HTR-8/SVneo (cell line): ENCODE measurements around the gene CTDSPL2.
"Not testable (repeated sequence)": the region's sequence is repeated elsewhere in the genome, so short reads cannot be mapped to it uniquely, and the experiment has no call there.

ENCODE experiments used
- DNase-seq: peaks from one replicate; pipeline ENCODE4 v3.0.0; 2011; ENCODE audit warnings: low spot score, mixed read lengths; ENCODE audit not compliant: insufficient read length
- FAIRE-seq: peaks from 2 replicates; lab custom pipeline; 2011; peaks lifted over from hg19 to GRCh38; lab: Jason Lieb, UNC

The CTDSPL2 gene

DNA sequence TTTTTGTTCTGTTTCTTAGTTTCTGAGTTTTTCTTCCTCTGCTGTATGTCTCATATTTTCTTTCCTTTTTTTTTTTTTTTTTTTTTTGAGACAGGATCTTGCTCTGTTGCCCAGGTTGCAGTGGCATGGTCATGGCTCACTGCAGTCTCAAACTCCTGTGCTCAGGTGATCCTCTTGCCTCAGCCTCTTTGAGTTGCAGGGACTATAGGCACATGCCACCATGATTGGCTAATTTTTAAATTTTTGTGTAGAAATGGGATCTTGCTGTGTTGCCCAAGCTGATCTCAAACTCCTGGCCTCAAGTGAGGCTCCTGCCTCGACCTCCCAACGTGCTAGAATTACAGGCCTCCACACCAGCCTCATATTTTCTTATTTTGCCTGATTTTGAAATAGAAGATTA lies 51.9 kb downstream of the CTDSPL2 start:
- FAIRE-seq, result no peak

DNA sequence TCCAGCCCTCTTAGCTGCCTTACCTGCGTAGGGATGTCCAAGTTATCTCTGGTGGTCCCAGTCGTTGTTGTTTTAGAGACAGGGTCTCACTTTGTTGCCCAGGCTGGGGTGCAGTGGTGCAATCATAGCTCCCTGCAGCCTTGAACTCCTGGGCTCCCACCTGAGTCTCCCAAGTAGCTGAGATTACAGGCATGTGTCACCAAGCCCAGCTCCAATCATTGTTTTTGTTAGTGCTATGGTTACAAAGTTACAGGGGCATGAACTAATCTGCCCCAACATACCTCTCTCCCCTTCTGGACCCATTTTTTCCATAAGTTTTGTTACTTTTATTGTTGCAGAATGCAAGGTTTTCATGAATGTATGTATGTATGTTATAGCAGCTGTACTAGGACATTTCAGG lies 54.7 kb downstream of the CTDSPL2 start:
- no peak for FAIRE-seq

More for the DNA sequence above, 51.9 kb downstream of the CTDSPL2 start:
- DNase-seq, result no peak

DNA sequence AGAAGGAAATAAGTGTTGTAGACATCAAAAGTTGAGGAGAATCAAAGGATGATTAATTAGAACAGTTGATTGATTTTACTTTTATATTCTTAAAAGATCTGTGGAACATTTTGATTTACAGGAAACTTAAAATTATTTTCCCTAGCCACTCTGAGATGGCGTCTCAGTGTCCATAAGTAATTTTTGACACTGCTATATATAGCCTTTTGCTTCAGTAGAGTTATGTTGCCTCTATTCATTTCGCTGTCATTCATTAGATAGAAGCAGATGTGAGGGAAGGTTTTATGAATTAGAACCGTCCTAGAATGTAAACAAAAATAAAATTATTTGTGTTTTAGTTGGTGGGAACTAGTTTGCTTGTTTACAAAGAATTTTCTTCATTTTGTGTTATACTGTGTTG lies 58.5 kb downstream of the CTDSPL2 start:
- FAIRE-seq, result no peak
- no peak for DNase-seq

More for the DNA sequence above, 54.7 kb downstream of the CTDSPL2 start:
- no peak for DNase-seq

DNA sequence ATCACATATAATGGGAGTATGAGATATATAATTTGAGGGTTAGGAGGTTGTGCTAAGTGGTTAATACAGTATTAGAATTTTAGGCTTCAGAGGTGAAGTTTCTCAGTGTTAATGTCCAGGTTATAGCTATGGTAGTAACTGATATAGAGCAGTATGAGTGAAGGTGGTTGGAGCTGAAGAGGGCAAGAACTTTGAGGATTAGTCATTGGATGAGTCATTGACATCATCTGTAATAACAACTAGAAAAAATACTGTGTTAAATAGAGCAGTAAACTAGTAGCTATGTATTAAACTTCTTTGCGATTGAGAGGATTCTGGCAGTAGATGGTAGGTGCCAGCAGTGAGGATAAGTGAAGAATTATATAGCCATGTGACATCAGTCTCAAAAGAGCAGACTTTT lies 62.0 kb downstream of the CTDSPL2 start:
- FAIRE-seq (no peak), DNase-seq (peak; percentile 52)

DNA sequence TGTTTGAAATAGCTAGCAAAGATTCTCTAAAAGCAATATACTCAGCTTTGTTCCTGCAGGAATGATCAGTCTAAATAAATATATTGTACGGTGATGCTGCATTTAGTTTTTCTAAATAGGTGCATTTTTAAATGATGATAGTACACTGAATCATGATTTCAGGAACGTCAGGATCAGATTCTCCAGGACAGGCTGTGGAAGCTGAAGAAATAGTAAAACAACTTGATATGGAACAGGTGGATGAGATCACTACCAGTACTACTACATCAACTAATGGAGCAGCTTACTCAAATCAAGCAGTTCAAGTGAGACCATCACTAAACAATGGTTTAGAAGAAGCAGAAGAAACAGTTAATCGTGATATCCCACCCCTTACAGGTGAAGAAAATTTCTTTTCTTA lies 63.2 kb downstream of the CTDSPL2 start:
- FAIRE-seq (no peak), DNase-seq (no peak)

DNA sequence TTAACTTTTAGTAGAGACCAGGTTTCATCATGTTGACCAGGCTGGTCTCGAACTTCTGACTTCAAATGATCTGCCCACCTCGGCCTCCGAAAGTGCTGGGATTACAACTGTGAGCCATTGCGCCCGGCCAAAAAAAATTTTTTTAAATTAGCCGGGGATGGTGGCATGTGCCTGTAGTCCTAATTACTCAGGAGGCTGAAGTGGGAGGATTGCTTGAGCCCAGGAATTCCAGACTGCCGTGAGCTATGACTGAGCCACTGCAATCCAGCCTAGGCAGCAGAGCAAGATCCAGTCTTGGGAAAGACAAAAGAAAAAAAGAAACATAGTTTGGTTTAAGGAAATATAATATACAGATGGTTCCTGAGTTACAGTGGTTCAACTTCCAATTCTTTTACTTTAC lies 64.6 kb downstream of the CTDSPL2 start:
- FAIRE-seq (no peak), DNase-seq (no peak)

DNA sequence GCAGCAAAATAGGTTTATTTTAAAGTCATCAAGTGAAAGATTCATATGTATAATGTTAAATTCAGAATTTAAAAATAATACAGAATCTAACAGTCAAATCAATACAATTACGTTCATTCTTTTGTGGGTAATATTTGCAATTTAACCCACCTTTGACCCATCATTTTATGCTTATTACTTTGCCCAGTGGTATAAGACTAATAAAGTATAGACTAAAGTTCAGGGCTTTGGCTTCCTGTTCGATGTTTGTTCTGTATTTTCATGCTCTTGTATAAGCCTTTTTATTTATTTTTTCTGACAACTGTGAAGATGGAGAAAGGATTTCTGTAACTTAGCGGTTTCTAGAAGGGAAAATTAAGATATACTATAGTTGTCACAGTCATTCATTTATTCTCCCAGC lies 65.2 kb downstream of the CTDSPL2 start:
- no peak for FAIRE-seq

DNA sequence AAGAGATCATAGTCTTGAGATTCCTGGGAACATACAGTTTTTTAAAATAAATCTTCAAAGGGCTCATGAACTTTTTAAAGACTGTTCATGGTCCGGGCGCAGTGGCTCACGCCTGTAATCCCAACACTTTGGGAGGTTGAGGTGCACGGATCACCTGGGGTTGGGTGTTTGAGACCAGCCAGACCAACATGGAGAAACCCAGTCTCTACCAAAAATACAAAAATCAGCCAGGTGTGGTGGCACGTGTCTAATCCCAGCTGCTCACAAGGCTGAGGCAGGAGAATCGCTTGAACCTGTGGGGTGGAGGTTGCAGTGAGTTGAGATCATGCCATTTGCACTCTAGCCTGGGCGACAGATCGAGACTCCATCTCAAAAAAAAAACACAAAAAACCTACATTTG lies 68.1 kb downstream of the CTDSPL2 start:
- FAIRE-seq, result no peak

More for the DNA sequence above, 65.2 kb downstream of the CTDSPL2 start:
- DNase-seq, result no peak

DNA sequence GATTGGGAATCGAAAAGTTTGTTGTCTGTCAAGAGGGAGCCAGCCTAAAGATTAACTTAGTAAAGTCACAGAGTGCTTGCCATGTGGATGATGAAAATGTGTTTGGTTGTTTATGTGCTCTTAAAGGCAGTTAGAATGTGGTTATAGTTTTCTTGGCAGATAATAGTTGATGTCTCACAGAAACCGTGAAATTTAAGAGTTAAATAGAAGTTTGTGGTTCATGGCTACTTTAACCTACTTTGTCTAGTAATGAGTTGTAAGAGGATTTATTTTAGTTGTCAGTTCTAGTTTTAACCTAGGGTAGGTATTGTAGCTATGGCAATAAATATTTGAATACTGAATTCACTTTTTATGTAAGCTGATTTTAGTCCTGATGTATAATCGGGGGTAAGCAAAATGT lies 73.1 kb downstream of the CTDSPL2 start:
- no peak for FAIRE-seq

More for the DNA sequence above, 68.1 kb downstream of the CTDSPL2 start:
- DNase-seq, result no peak

DNA sequence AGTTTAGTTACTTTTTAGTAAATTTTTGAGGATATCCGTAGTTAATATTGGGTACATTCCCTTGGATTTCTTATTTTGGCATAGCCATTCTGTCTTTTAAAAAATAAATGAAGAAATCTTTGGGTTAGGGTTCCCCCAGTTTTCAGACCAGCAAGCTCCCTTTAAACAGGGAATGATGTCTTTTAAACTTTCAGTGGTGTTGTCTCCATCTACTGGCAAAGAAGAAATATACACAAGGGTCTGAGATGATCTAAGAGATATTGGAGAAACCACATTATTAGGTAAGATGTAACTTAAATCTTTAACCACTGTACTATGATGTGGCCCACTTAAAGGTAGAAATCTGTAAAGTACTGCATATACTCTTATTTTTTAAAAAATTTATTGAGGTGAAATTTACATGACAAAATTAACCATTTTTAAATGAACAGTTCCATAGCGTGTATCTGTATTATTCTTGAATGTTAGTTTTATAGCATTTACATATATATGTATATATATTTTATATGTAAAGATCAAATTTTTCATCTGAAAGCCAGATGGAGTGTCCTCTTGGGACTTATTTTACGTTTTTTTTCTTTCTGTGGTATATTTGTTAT lies 74.4 kb downstream of the CTDSPL2 start:
- no peak for FAIRE-seq
- peak; percentile 40 for DNase-seq

More for the DNA sequence above, 73.1 kb downstream of the CTDSPL2 start:
- DNase-seq, result no peak

DNA sequence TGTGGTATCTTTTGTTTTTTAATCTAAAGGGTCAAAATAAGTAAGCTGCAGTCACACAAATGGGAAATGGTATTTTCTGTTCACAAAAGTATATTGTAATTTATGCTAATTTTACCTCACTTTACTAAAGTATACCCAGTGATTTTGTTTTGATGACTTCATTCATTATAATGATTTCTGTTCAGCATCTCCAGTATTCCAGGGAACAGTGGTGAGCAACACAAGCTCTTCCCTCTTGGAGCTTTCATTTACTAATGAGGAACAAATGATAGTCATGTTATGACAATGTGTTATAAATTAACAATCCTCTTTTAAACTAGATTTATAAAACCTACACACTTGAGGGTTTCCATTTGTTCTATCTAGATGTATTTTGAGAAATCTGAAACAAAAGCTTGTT lies 89.0 kb downstream of the CTDSPL2 start:
- FAIRE-seq, result no peak
- no peak for DNase-seq

DNA sequence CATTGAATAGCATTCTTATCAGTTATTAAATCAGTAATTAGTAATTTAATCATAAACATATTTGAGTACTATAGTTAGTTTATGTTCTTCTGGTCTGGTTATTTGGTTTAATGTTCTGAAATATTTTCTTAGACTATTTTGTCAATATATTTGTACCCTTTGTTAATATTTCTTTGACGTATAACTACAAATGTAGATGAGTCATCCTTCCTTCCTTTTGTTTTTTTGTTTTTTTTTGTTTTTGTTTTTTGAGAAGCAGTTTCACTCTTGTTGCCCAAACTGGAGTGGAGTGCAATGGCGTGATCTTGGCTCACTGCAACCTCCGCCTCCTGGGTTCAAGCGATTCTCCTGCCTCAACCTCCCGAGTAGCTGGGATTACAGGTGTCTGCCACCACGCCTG lies 92.1 kb downstream of the CTDSPL2 start:
- DNase-seq (no peak), FAIRE-seq (no peak)

DNA sequence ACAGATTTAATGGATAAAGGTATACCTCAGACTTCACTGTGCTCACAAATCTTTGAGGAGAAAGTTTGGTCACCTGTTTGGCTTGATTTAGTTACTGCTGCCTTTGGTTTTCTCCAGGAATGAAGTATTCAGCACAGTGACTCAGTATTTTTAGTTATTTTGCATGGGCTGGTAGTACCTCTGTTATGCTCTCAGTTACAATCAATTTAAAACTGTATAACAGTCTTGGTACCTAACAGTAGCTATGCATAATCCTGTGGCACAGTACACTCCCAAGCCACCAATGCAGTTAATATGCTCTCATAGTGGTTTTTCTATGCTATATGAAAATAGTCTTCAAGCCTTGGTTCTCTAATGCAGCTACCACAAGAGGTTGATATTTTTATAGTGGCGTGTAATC lies 97.6 kb downstream of the CTDSPL2 start:
- DNase-seq, result no peak
- FAIRE-seq, result no peak

DNA sequence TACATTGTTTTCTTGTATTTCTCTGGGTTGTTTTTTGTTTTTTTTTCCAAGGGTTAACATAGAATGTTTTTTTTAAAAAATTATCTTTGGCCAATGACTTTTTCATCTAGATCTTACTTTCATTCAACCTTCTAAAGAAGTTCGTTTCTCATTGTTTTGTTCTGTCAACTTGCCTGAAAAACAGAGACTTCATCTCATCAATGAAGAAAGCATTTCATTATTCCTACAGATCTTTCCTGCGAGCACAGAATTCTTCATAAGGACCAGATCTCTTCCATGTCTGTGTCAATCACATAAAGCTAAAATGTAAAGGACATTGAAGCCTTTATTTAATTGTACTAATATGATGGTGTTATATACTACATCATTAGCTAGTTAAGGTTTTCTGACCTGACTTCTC lies 99.8 kb downstream of the CTDSPL2 start:
- no peak for FAIRE-seq
- DNase-seq, result no peak

DNA sequence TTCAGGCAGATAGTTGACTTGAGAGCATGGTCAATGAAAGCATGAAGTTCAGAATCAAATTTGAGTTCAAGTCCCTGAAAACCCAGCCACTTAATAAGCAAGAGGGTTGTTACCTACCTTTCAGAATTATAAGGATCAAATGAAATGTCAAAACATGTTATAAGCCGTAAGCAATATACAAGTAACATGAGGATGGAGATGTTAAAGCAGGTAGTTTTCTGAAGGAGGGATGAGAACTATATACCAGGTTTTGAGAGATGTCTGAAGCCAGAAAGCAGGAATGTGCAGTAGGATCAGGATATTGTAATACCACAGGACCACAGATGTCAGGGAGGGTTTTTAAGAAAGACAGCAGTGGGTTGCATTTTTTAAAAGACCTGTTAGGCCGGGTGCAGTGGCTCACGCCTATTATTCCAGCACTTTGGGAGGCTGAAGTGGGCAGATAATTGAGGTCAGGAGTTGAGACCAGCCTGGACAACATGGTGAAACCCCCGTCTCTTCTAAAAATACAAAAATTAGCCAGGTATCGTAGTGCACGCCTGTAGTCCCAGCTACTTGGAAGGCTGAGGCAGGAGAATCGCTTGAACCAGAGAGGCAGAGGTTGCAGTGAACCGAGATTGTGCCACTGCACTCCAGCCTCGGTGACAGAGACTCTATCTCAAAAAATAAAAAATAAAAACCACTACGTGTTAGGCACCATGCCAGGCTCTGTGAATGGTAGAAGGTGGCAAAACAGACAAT lies 102.6 kb downstream of the CTDSPL2 start:
- no peak for FAIRE-seq
- DNase-seq, result no peak

DNA sequence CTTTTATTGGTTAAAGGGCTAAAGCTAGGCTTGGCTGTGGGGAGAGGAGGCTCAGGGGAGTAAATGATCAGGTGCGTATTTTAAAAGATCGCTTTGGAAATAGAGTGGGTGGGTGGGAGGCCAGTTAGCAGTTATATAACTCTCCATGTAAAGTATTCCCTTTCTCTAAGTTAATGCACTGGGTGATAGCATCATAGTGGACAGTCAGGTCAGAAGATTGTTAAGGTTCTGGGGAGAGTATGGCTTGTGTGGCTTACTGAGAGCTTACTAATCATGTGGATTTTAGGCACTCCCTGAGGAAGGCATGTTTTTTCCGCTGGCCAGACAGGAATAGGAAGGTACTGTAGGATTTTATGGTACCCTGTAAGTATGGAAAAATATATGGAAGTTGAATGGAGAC lies 103.2 kb downstream of the CTDSPL2 start:
- FAIRE-seq (no peak), DNase-seq (no peak)

DNA sequence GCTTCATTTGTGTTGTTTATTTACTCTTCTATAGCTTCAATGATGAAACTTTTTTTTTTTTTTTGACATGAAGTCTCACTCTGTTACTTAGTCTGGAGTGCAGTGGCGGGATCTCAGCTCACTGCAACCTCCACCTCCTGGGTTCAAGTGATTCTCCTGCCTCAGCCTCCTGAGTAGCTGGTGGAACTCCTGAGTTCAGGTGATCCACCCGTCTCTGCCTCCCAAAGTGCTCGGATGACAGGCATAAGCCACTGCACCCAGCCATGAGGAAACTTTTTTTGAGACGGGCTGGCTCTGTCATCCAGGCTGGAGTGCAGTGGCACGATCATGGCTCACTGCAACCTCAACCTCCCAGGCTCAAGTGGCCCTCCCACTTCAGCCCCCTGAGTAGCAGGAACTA lies 104.8 kb downstream of the CTDSPL2 start:
- not testable (repeated sequence) for FAIRE-seq, DNase-seq

DNA sequence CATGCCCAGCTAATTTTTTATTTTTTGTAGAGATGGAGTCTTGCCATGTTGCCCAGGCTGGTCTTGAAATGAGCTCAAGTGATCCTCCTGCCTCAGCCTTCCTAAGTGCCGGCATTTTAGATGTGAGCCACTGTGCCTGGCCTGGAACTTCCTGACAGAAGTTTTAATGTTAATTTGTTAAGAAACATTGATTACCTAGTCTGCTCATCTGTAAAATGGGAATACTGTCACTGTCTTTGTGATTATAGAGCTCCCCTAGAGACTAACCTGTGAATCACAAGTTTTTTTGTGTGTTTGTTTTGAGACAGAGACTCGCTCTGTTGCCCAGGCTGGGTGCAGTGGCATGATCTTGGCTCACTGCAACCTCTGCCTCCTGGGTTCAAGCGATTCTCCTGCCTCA lies 105.3 kb downstream of the CTDSPL2 start:
- FAIRE-seq, result no peak
- DNase-seq, result no peak

DNA sequence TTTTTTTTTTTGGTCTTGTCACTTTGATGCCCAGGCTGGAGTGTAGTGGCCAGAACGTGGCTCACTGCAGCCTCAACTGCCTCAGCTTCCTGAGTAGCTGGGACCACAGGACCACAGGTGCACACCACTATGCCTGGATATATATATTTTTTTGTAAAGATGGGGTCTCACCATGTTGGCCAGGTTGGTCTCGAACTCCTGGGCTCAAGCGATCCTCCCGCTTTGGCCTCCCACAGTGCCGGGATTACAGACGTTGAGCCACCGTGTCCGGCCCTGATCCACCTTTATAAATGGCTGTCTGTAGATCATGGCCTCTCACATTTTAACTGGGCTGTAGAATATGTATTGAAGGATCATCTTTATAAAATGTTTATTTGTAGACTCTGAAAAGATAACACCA lies 107.7 kb downstream of the CTDSPL2 start:
- FAIRE-seq (no peak), DNase-seq (no peak)

DNA sequence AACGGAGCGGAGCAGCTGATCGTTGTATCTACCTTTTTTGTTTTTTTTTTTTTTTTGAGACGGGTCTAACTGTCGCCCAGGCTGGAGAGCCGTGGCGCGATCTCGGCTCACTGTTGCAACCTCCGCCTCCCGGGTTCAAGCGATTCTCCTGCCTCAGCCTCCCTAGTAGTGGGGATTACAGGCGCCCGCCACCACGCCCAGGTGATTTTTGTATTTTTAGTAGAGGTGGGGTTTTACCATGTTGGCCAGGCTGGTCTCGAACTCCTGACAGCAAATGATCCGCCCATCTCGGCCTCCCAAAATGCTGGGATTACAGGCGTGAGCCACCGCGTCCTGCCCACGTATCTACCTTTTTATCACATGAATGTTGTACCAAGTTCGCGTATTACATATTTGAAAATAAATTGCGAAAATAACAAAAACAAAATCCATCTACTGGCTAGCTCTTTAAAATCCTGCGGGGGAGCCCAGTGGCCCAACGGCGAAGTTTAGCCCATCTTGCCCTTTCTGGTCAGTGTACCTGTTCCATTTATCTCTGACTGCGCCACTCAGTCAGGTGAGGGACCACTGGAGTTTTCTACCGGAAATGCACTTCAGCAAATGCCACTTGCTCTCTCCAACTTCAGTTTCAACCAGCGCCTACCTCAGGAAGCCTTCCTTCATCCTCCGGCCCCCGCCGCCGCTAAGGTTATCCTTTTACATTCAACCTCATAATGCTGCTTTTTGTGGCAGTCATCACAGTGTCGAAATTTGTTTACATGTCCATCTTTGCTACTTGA lies 108.3 kb downstream of the CTDSPL2 start:
- no peak for FAIRE-seq

DNA sequence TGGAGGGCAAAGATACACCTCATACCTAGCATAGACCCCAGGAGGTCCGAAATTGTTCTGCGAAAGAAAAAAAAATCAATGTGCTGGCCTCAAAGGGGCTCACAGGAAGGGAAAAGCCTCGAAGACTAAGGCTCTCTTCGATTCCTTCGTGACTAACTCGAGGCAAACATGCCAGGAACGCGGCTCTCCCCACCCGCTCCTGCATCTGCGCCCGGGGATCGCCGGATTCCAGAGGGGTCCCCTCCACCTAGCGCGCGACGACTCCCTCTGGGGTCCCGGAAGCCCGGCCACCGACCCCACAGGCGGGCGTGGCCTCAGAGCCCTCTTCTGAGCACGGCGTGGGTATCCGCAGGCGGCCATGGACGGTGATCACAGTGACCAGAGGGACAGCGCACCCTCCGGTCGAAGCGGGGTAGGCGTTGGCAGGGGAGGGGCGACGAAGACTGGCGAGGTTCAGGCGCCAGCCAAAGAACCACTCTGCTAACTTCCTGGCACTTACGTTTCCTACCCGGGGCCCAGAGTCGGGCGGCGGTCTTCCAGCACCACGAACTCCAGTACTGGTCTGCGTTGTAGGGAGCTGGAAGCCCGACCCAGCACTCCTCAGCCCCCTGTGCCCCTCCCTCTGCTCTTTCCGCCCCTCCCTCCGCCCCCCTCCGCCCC lies 109.0 kb downstream of the CTDSPL2 start:
- DNase-seq (peak; percentile 82), FAIRE-seq (no peak)

More for the DNA sequence above, 108.3 kb downstream of the CTDSPL2 start:
- DNase-seq, result peak; percentile 7
